Cardiac muscle cell (in vitro differentiated cells and primary cell): ENCODE data around the gene NPM1. TPM values are rescaled to one million over a fixed set of nuclear protein-coding genes. Genes with fewer than 3 reads are reported as not detected.
A peak's percentile ranks its signal among the peaks of the same experiment; 100 is the strongest.
"Not testable (repeated sequence)": the region's sequence is repeated elsewhere in the genome, so short reads cannot be mapped to it uniquely, and the experiment has no call there.

Experiments
- DNase-seq, 2 donors: peaks; one replicate each; pipeline versions ENCODE4 v3.0.0 to v3.0.0-alpha.2; 2010 to 2017; ENCODE audit warnings: low read depth in 1 of 2, low spot score in 1 of 2
- H3K27ac ChIP-seq: fragments of 200-600 bp; sonication (generic); 2 replicates; pipeline ENCODE4 v1.5.1; 2016
- H3K27me3 ChIP-seq: fragments of 200-600 bp; sonication (generic); 2 replicates; pipeline ENCODE4 v1.6.0; 2016; ENCODE audit warnings: control low read depth
- H3K36me3 ChIP-seq: fragments of 200-600 bp; sonication (generic); 2 replicates; pipeline ENCODE4 v1.5.1; 2016; ENCODE audit warnings: control low read depth
- H3K4me1 ChIP-seq: fragments of 200-600 bp; sonication (generic); 2 replicates; pipeline ENCODE4 v1.8.1; 2017; ENCODE audit warnings: low read depth, mild to moderate bottlenecking, mixed run types
- H3K4me3 ChIP-seq: fragments of 200-600 bp; sonication (generic); 2 replicates; pipeline ENCODE4 v1.5.1; 2016; ENCODE audit warnings: mild to moderate bottlenecking
- H3K9me3 ChIP-seq: fragments of 200-600 bp; sonication (generic); 2 replicates; pipeline ENCODE4 v1.5.1; 2017; ENCODE audit warnings: low read depth, mild to moderate bottlenecking, control low read depth
- CTCF ChIP-seq: IDR thresholded peaks from 2 replicates; pipeline ENCODE4 v1.5.1; 2012; ENCODE audit warnings: low read depth, mild to moderate bottlenecking, low read length
- polyA plus RNA-seq: library from polyadenylated mRNA; unstranded; fragments of >200 nt; fragmentation: Nextera tagmentation; extraction: Ambion mirVana; gene quantifications from 2 replicates; pipeline ENCODE4 v1.2.1, GENCODE V29; 2016
- total RNA-seq: library from RNA; depleted of rRNA; stranded (reverse); fragments of >200 nt; gene quantifications from 2 replicates; pipeline ENCODE4 v1.2.3, GENCODE V29; 2016

NPM1 gene
- total and polyA plus RNA-seq, 2 experiments from 2014 or later: 389 to 1,115 TPM

DNA sequence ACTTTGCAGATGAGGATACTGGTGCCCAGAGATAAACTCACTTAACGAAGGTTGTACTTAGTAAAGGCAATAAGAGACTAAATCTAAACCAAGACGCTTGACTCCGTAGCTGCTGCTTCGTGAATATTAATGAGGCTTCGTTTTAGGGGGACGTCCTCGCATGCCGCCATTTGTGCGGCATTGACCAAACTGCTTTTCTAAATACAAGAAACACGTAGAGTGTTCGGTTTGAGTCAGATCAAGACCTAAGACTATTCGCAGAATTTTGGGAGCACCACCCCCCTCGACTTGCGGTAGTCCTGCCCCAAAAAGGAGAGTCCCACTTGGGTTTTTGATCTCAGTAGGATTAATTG lies 1.1 kb downstream of the NPM1 start:
- DNase-seq: no peak
- no peak for TF ChIP-seq CTCF
- peaks cover 26% of the 10 kb centered on the region for H3K4me1 ChIP-seq
- H3K27ac ChIP-seq: peak overlapping the region; percentile 97
- peak overlapping the region; percentile 95 for H3K4me3 ChIP-seq
- H3K36me3 ChIP-seq: peaks cover 24% of the 10 kb centered on the region
- no peaks in the 10 kb centered on the region for H3K27me3 ChIP-seq
- no peaks in the 10 kb centered on the region for H3K9me3 ChIP-seq

DNA sequence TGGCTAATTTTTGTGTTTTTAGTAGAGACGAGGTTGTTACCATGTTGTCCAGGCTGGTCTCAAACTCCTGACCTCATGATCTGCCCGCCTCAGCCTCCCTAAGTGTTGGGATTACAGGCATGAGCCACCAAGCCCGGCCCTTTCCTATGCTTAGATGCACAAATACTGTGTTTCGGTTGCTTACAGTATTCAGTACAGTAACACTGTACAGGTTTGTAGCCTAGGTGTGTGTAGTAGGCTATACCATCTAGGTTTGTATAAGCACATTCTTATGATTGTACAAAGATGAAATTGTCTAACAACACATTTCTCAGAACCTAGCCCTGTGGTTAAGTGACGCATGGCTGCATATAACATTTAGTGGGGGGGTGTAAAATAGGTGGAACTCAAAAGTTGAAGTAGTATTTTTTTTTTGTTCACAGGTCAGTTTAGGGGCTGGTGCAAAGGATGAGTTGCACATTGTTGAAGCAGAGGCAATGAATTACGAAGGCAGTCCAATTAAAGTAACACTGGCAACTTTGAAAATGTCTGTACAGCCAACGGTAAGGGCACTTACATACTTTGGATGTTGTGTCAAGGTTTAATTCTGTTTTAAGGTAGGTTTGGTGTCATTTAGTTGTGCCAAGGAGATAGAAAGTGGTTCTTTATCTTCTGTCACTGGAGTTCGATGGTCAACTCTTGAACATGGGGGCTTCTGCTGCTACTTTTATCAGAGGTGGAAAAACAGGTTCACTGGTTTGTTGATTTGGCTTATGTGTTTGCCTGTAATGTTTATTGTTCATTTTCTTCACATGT lies 3.4 kb downstream of the NPM1 start:
- no peak for TF ChIP-seq CTCF
- Histone ChIP-seq H3K36me3 (peaks cover 42% of the 10 kb centered on the region), H3K9me3 (no peaks in the 10 kb centered on the region), H3K27ac (no peak overlapping the region), H3K4me1 (peaks cover 26% of the 10 kb centered on the region), H3K4me3 (peak overlapping the region; percentile 95), H3K27me3 (no peaks in the 10 kb centered on the region)
- no peak for DNase-seq

GRCh38 chr5:171391996-171392577 lies 4.4 kb downstream of the NPM1 start:
- TF ChIP-seq CTCF: no peak
- peaks cover 22% of the 10 kb centered on the region for H3K4me1 ChIP-seq
- H3K36me3 ChIP-seq: peaks cover 52% of the 10 kb centered on the region
- H3K27ac ChIP-seq: no peak overlapping the region
- no peaks in the 10 kb centered on the region for H3K9me3 ChIP-seq
- H3K27me3 ChIP-seq: no peaks in the 10 kb centered on the region
- H3K4me3 ChIP-seq: no peak overlapping the region
- DNase-seq: no peak

DNA sequence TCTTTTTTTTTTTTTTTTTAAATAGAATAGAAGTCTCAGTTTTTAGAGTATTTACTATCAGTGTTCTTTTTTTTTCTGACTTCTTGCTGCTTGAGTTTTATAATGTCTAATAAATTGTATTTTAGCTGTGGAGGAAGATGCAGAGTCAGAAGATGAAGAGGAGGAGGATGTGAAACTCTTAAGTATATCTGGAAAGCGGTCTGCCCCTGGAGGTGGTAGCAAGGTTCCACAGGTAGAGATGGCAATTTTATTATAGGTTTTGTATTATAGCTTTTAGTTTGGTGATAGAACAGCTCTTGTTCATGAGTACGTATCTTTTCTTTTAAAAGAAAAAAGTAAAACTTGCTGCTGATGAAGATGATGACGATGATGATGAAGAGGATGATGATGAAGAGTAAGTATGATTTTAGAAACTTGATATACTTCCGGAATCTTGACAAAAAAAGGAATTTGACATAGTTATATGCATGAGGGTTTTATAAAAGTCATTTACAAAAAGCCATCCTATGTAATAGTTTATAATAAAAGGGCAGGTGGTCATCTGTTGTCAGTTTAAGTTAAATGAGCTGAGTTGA lies 5.0 kb downstream of the NPM1 start:
- no peak for TF ChIP-seq CTCF
- H3K27ac ChIP-seq: no peak overlapping the region
- no peaks in the 10 kb centered on the region for H3K27me3 ChIP-seq
- H3K36me3 ChIP-seq: peaks cover 55% of the 10 kb centered on the region
- H3K4me3 ChIP-seq: no peak overlapping the region
- DNase-seq: no peak
- H3K9me3 ChIP-seq: no peaks in the 10 kb centered on the region
- H3K4me1 ChIP-seq: peaks cover 22% of the 10 kb centered on the region

- peaks cover 15% of the 10 kb centered on the region for H3K4me1 ChIP-seq
- TF ChIP-seq CTCF: no peak
- DNase-seq: no peak
Measured at GRCh38 chr5:171395042-171395441, 7.4 kb downstream of the NPM1 start.

DNA sequence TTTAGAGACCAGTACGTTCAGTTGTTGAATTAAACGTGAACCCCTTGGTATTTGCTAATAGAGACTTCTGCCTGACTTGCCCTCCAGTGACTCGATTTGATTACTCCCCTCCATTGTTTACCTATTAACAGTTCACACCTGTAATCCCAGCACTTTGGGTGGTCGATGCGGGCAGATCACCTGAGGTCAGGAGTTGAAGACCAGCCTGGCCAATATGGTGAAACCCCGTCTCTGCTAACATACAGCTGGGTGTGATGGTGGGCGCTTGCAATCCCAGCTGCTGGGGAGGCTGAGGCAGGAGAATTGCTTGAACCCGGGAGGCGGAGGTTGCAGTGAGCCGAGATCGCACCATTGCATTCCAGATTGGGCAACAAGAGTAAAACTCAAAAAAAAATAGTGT lies 8.9 kb downstream of the NPM1 start:
- H3K27me3 ChIP-seq, H3K27ac ChIP-seq, DNase-seq, H3K4me3 ChIP-seq, H3K9me3 ChIP-seq, H3K4me1 ChIP-seq: not testable (repeated sequence)
- H3K36me3 ChIP-seq: peaks cover 82% of the 10 kb centered on the region

More at GRCh38 chr5:171395042-171395441, 7.4 kb downstream of the NPM1 start:
- no peaks in the 10 kb centered on the region for H3K27me3 ChIP-seq
- no peak overlapping the region for H3K4me3 ChIP-seq
- peaks cover 71% of the 10 kb centered on the region for H3K36me3 ChIP-seq
- no peaks in the 10 kb centered on the region for H3K9me3 ChIP-seq
- no peak overlapping the region for H3K27ac ChIP-seq
